CD4-positive, alpha-beta T cell treated with Interleukin-12 subunit alpha and Interleukin-12 subunit beta, for 1 hour (primary cell): ENCODE data around the gene ROBO2.

ENCODE experiments used
- DNase-seq: peaks from one replicate; pipeline ENCODE4 v3.0.0-alpha.2; 2020

ROBO2 gene

GRCh38 chr3:77137559-77137958 is 97.7 kb downstream of the ROBO2 start:
- DNase-seq = no peak

DNA sequence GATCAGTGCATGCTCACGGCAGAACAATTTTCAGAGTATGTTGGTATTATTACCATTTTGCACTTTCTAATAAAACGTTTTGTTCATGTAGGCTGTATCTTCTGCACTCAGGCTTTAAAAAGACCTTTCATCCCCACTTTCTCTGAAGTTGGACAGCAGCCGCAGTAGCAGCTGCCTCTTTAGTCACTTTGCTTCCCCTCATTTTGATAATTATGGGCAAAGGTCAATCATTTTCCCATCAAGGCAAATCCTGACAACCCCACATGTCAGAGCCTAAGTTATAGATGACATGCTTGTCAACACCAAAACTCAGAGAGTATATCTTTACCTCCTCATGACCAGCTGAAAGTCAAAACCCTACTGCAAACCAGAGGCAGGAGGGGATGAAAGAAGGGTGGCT is 99.7 kb downstream of the ROBO2 start:
- no peak for DNase-seq

GRCh38 chr3:77141423-77141822 is 101.5 kb downstream of the ROBO2 start:
- no peak for DNase-seq

DNA sequence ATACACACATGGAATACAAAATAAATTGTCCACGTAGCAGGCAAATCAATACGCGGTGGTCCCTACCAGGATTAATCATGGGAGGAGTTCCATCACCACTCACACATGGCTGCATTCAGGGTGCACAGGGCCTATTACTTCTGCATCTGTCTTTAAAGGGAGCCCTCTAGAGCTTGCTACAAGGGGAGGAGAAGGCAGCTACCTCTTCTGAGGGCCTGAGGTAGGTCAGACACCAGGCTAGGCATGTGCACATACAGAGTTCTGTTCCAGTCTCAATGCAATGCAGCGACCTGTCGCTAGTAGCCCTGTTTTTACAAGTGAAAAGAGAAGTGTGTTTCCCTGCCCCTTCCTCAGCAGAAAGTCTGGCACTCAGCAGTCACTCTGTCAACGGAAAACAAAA is 102.7 kb downstream of the ROBO2 start:
- no peak for DNase-seq

DNA sequence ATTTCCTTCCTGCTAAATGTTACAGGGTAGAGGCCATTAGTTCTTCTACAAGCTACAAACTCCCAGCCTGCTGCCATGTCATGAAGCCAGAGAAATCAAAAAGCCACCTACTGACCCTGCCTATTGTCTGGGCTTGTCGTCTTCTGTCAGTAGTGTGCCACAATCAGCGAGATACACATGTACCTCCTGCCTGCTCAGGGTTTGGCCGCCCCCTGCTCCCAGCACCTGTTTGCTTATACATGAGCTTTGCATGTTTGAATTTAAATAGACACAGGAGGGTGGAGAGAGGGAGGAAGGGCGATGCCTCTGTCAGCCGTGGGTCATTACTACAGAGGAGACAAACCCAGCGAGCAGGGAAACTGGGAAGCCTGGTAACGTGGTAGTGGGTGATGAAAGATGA is 106.1 kb downstream of the ROBO2 start:
- no peak for DNase-seq

DNA sequence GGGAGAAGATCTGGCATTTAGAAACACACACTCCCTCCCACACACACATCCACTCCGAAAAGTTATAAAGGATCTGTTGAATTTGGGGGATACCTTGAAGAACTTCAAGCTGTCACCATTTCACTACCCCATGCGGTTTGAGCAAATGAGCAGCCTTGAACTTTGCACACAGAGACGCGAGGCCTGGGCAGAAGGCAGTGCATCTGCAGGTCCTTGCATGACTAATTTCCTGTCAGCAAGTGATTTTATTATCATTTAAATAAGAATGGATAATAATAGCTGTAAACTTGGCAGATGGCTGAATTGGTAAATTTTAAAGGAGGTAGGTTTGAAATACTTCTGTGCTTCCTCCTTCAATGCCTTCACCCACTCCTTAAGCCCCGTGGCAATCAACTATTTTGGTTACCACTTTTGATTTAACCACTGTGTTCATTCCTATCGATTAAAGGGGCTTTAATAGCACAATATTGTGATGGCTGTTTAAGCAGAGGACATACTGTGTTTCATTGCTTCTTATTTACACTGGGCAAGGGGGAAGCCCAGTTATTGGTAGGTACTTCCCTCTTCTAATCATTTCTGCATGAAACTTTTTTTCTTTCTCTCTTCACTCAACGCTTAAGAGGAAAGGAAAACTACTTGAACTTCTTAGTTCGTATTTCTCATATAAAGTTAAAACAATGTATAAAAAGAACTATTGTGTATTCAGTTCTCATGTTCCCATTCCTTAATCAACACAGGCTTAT is 108.1 kb downstream of the ROBO2 start:
- DNase-seq = no peak

GRCh38 chr3:77149382-77149781 is 109.5 kb downstream of the ROBO2 start:
- no peak for DNase-seq

DNA sequence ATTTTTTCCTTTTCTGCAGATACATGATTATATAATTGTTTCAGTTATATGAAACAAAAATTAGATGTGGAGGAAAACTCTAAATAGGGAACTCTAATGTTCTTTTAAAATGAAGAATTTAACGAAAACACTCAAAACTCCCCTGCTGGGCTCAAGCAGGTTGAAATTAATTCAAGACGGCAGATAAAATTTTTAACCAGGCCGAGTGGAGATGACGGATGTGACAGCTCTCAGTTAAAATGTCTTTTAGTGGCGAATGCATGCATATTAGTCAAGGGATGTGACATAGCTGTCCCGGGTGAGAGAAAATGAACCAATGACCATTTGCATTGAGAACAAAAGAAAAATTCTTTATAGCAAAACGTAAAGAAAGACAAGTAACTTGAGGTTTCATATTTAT is 110.1 kb downstream of the ROBO2 start:
- DNase-seq = no peak

DNA sequence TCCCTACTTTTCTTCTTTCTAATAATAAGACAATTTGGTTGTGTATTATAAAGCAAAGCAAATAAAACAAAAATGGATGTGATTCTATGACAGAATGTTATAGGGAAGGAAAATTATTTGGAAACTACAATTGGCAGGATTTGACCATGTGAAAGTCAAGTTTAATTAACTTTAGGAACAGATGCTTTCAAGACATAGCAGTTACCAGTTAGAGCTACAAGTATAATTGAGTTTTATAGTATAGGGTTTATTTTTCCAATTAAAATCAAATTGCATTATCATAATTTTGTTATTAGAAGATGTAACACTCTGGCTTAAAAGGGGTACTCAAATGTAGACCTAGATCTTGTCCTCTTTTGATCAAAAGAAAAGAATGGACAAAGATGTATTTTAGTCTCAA is 110.9 kb downstream of the ROBO2 start:
- DNase-seq = no peak

DNA sequence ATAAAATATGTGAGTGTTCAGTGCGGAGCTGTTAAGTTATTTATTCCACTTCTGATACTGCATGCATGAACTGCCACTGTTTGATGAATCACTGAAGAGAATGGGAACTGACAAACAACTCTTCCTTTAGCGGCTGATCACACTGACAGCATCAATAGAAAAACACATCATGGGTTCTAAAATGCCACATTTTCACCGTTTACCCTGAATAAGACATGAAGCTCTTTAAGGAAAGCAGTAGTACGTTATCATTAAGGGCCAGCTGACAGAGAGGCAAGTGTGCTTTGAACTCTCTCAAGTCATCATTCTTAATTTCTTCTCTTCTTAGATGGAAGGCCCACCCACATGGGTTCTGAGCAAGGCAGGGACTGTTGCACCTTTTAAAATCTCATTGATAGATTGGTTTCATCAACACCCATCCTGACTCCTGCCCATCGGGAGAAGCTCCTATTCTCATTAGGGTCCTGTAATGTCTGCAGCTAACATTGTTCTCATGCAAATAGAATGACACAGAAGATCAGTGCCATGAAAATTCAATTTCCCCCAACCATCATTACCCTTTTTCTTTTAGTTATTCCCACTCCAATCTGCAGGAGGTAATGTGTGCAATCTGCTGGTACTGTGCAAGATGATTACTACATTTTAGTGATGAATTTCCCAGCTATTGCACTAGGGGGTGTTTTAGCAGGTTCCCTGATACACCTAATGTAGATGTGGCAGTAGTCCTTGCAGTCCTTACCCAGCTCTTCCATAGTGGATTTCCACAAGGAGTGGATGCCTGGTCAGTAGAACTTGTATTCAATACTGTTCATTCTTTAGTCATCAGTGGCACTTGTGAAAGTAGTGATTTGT is 119.1 kb downstream of the ROBO2 start:
- no peak for DNase-seq

- no peak for DNase-seq
Measured at GRCh38 chr3:77160931-77161497, 121.1 kb downstream of the ROBO2 start.

DNA sequence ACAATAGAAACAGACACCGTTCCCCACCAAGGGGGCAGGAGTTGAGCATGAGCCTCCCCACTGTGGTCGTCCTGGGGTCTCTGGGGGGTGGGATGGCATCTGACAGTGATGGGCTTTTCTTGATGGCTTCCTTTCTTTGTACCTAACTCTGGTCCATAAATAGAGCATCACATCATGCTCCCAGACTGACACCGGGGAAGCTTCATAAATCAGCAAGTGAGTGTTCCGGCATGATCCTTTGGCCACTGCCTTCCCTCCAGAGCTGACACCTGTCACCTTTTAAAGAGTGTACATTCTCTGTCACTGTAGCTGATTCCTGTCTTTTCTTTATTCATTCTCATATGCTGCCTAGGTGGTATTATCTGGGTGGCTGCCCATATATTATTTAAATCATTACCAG is 129.9 kb downstream of the ROBO2 start:
- no peak for DNase-seq

DNA sequence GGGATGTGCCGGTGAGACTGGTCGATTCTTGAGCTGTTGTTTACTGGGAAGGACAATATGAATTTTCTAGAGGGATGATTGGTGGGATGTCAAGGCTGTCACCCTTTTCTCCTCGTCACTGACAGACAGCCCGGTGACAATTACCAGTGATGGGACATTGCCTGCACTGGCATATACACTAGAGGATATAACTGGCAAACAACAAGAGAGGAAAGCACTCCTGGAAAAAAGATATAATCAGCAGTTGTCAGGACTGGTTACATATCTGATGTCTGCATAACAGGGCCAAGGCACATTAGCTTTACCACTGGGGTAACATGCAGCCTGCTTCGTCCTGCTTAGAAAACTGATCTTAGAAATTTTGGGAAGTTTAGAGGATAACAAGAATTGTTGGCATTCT is 131.1 kb downstream of the ROBO2 start:
- no peak for DNase-seq

GRCh38 chr3:77179762-77180161 is 139.9 kb downstream of the ROBO2 start:
- no peak for DNase-seq

GRCh38 chr3:77182341-77182740 is 142.4 kb downstream of the ROBO2 start:
- no peak for DNase-seq

DNA sequence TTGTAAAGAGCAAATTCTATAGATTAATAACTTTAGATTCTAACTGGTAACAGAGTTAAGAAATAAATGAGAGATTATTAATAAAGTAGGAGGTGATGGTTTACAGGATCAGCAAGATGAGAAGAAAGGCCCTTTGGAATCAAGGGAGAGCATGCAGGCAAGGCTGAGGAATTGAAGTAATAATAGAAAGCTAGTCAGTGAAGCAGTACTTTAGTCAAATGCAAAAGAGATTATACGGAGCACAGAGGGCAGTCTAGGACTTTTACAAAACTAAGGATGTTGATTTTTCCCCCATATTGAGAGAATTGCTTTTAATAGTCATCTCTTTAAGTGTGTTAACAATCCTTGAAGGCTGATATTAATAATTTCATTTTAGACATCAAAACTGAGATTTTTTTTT is 146.4 kb downstream of the ROBO2 start:
- DNase-seq = no peak

- DNase-seq = no peak
Measured at GRCh38 chr3:77186728-77187127, 146.8 kb downstream of the ROBO2 start.

GRCh38 chr3:77188210-77188609 is 148.3 kb downstream of the ROBO2 start:
- DNase-seq = no peak

- no peak for DNase-seq
Measured at GRCh38 chr3:77189258-77189657, 149.4 kb downstream of the ROBO2 start.

DNA sequence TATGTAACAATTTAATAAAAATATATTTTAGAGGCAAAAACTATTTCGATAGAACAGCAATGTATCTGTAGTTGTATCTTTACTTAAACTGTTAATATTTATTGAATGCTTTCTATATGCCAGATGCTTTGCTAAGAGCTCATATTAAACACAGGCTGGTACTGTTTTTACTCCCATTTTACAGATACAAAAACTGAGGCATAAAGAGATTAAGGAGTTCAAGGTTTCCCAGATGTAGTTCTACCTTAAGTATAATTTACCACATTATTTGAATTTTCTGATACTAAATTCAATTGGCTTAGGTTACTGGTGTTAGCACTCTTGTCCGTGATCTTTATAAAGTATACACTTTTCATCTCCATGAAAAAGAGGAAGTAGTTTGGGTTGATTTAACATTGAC is 149.8 kb downstream of the ROBO2 start:
- DNase-seq = no peak

- DNase-seq = no peak
Measured at GRCh38 chr3:77190374-77190773, 150.5 kb downstream of the ROBO2 start.

DNA sequence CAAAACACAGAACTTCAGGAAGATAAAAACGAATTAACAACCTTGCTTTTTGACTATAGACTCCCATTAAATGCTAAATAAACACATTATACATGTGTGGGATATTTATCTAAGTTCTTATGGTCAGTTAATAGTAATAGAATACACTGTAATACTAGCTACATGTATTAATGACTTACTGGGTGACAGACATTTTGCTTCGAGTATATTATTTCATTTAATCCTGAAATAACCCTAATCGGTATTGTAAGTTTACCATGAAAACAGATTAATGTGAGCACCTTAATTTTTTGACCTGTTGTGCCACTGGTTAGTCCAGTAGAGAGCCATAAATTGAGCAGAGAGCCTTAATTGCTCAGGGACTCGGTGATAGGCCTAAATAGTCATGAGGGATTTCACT is 151.1 kb downstream of the ROBO2 start:
- DNase-seq = no peak

DNA sequence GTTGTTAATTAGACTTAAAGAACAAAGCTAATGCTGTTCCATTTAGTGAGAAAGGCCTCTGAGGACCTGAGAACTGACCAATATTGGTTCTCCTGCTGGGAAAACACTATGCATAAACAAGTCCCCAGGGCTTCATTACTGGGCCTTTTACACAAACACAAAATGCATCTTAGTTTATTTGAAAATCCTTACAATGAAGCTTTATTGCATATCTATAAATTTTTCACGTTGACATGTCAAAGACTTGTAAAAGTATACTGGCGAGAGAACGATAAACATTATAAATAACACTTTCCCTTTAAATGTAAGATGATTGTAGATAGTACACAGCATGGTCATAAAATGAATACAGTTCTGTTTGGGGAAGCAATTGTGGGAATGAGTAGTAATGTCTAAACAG is 151.7 kb downstream of the ROBO2 start:
- DNase-seq = no peak
